H9 (cell line): ENCODE data around the gene PPARD. TPM values are rescaled to one million over a fixed set of nuclear protein-coding genes. Genes with fewer than 3 reads are reported as not detected.
"Not testable (repeated sequence)": the region's sequence is repeated elsewhere in the genome, so short reads cannot be mapped to it uniquely, and the experiment has no call there.

Source experiments
- DNase-seq: peaks from one replicate; pipeline ENCODE4 v3.0.0-alpha.2; 2017
- H2AFZ ChIP-seq: one replicate; pipeline ENCODE4 v1.6.1; 2013; ENCODE audit warnings: mild to moderate bottlenecking, low read length, control low read depth, moderate library complexity
- H2AK5ac ChIP-seq: 2 replicates; pipeline ENCODE4 v1.6.1; 2013; ENCODE audit warnings: low read length, control low read depth, mixed read lengths; ENCODE audit not compliant: insufficient read length
- H2BK120ac ChIP-seq: one replicate; pipeline ENCODE4 v1.6.1; 2013; ENCODE audit warnings: low read depth, mild to moderate bottlenecking, low read length, control low read depth, inconsistent platforms; ENCODE audit not compliant: poor library complexity, severe bottlenecking
- H2BK12ac ChIP-seq: 2 replicates; pipeline ENCODE4 v1.6.1; 2013; ENCODE audit warnings: low read length, control low read depth, mixed read lengths, low read depth; ENCODE audit not compliant: insufficient read length
- H2BK15ac ChIP-seq: 2 replicates; pipeline ENCODE4 v1.6.1; 2013; ENCODE audit warnings: low read depth, low read length, control low read depth
- H2BK20ac ChIP-seq: one replicate; pipeline ENCODE4 v1.6.1; 2013; ENCODE audit warnings: low read depth, mild to moderate bottlenecking, low read length, control low read depth, inconsistent platforms; ENCODE audit not compliant: poor library complexity, severe bottlenecking
- H2BK5ac ChIP-seq: 2 replicates; pipeline ENCODE4 v1.6.1; 2013; ENCODE audit warnings: low read length, control low read depth, mixed read lengths; ENCODE audit not compliant: insufficient read length
- H3K14ac ChIP-seq: 2 replicates; pipeline ENCODE4 v1.6.1; 2013; ENCODE audit warnings: low read length, control low read depth; ENCODE audit not compliant: insufficient read depth
- H3K18ac ChIP-seq: 2 replicates; pipeline ENCODE4 v1.6.1; 2013; ENCODE audit warnings: low read depth, mild to moderate bottlenecking, mixed read lengths, low read length, control low read depth; ENCODE audit not compliant: insufficient read length
- H3K23ac ChIP-seq: 2 replicates; pipeline ENCODE4 v1.6.1; 2013; ENCODE audit warnings: low read length, control low read depth, mixed read lengths, low read depth; ENCODE audit not compliant: insufficient read length
- H3K23me2 ChIP-seq: 2 replicates; pipeline ENCODE4 v1.6.1; 2013; ENCODE audit warnings: low read depth, mild to moderate bottlenecking, mixed read lengths, low read length, control low read depth; ENCODE audit not compliant: insufficient read length, poor library complexity, severe bottlenecking
- H3K27ac ChIP-seq: 2 replicates; pipeline ENCODE4 v1.5.1; 2013; ENCODE audit warnings: low read length, control low read depth, mixed read lengths, low read depth; ENCODE audit not compliant: insufficient read length
- H3K27me3 ChIP-seq: 2 replicates; pipeline ENCODE4 v1.6.1; 2013; ENCODE audit warnings: low read length, control low read depth, inconsistent platforms; ENCODE audit not compliant: insufficient read depth
- H3K4ac ChIP-seq: 2 replicates; pipeline ENCODE4 v1.6.1; 2013; ENCODE audit warnings: low read depth, mild to moderate bottlenecking, control low read depth, inconsistent platforms, low read length, moderate library complexity
- H3K4me1 ChIP-seq: 2 replicates; pipeline ENCODE4 v1.6.1; 2013; ENCODE audit warnings: low read length, control low read depth, inconsistent platforms; ENCODE audit not compliant: insufficient read depth
- H3K4me2 ChIP-seq: 2 replicates; pipeline ENCODE4 v1.6.1; 2013; ENCODE audit warnings: low read length, control low read depth, mixed read lengths; ENCODE audit not compliant: insufficient read length, insufficient read depth
- H3K56ac ChIP-seq: 2 replicates; pipeline ENCODE4 v1.6.1; 2013; ENCODE audit warnings: low read depth, mild to moderate bottlenecking, mixed read lengths, low read length, control low read depth; ENCODE audit not compliant: insufficient read length
- H3K79me1 ChIP-seq: 2 replicates; pipeline ENCODE4 v1.6.1; 2013; ENCODE audit warnings: low read depth, mild to moderate bottlenecking, moderate library complexity, low read length, control low read depth, inconsistent platforms; ENCODE audit not compliant: insufficient read depth, poor library complexity, severe bottlenecking
- H3K79me2 ChIP-seq: 2 replicates; pipeline ENCODE4 v1.6.1; 2013; ENCODE audit warnings: low read length, control low read depth, inconsistent platforms; ENCODE audit not compliant: insufficient read depth
- H3K9ac ChIP-seq: 2 replicates; pipeline ENCODE4 v1.6.1; 2013; ENCODE audit warnings: low read length, control low read depth, mixed read lengths; ENCODE audit not compliant: insufficient read length; ENCODE audit errors: extremely low read depth
- H3K9me3 ChIP-seq: one replicate; pipeline ENCODE4 v1.6.1; 2013; ENCODE audit warnings: low read depth, low read length, inconsistent platforms; ENCODE audit not compliant: control insufficient read depth
- H3T11ph ChIP-seq: one replicate; pipeline ENCODE4 v1.6.1; 2013; ENCODE audit warnings: mild to moderate bottlenecking, low read length, control low read depth, inconsistent platforms
- H4K20me1 ChIP-seq: one replicate; pipeline ENCODE4 v1.6.1; 2013; ENCODE audit not compliant: control insufficient read depth, insufficient read length, insufficient read depth
- H4K5ac ChIP-seq: 2 replicates; pipeline ENCODE4 v1.6.1; 2013; ENCODE audit warnings: low read depth, mild to moderate bottlenecking, mixed read lengths, low read length, control low read depth; ENCODE audit not compliant: insufficient read length
- H4K8ac ChIP-seq: replicated peaks from 2 replicates; pipeline ENCODE4 v1.6.1; 2013; ENCODE audit warnings: low read length, control low read depth, mixed read lengths, low read depth; ENCODE audit not compliant: insufficient read length
- H4K91ac ChIP-seq: 2 replicates; pipeline ENCODE4 v1.6.1; 2013; ENCODE audit warnings: low read depth, mild to moderate bottlenecking, moderate library complexity, mixed read lengths, low read length, control low read depth; ENCODE audit not compliant: insufficient read length
- H3K27ac Mint-ChIP-seq, 3 experiments: 2 replicates in 2 of 3; 3 replicates in 1 of 3; pipeline ENCODE4 v1.8.0; 2020 to 2021; ENCODE audit warnings: mixed read lengths in 3 of 3, mild to moderate bottlenecking in 1 of 3, moderate library complexity in 1 of 3
- H3K27me3 Mint-ChIP-seq: 2 replicates; pipeline ENCODE4 v1.8.0; 2021; ENCODE audit warnings: low read depth, mild to moderate bottlenecking, moderate library complexity, mixed read lengths
- H3K36me3 Mint-ChIP-seq, 3 experiments: 2 replicates in 2 of 3; 3 replicates in 1 of 3; pipeline ENCODE4 v1.8.0; 2020 to 2021; ENCODE audit warnings: low read depth in 3 of 3, mixed read lengths in 3 of 3; ENCODE audit not compliant: insufficient read depth in 1 of 3
- H3K4me1 Mint-ChIP-seq, 2 experiments: 2 replicates each; pipeline ENCODE4 v1.8.0; 2020; ENCODE audit warnings: mixed read lengths in 2 of 2
- H3K4me3 Mint-ChIP-seq, 2 experiments: 2 replicates in 1 of 2; 3 replicates in 1 of 2; pipeline ENCODE4 v1.8.0; 2020 to 2021; ENCODE audit warnings: mild to moderate bottlenecking in 2 of 2, mixed read lengths in 2 of 2, moderate library complexity in 1 of 2
- H3K9me3 Mint-ChIP-seq, 2 experiments: 2 replicates in 1 of 2; 3 replicates in 1 of 2; pipeline ENCODE4 v1.8.0; 2020; ENCODE audit warnings: mild to moderate bottlenecking in 2 of 2, mixed read lengths in 2 of 2, moderate library complexity in 1 of 2
- WGBS: extraction: QIAGEN DNeasy Blood & Tissue Kit; methylation state at CpG from one replicate; pipeline ENCODE4 v1.1.7; 2013; ENCODE audit warnings: missing lambda C conversion rate, low lambda C conversion rate, mixed read lengths; ENCODE audit not compliant: insufficient read length; ENCODE audit errors: extremely low coverage; 5-methylcytosine and 5-hydroxymethylcytosine counted together
- total RNA-seq: library from RNA; stranded (reverse); gene quantifications from 2 replicates; pipeline ENCODE4 v1.2.1, GENCODE V29; 2021
- TF ChIP-seq, protein P1 (sequence below): fragments of 200-600 bp; sonication (generic); conservative IDR thresholded peaks from 3 replicates; pipeline ENCODE4 v1.8.0; 2021; ENCODE audit warnings: antibody characterized with exemption, mild to moderate bottlenecking

The PPARD gene
- total RNA-seq, 1 experiment from 2014 or later: 11.7 TPM

GRCh38 chr6:35328108-35328723 lies 14.1 kb upstream of the PPARD start:
- no peaks in the 10 kb centered on the region for H3K4me1 ChIP-seq
- TF ChIP-seq, protein P1, sequence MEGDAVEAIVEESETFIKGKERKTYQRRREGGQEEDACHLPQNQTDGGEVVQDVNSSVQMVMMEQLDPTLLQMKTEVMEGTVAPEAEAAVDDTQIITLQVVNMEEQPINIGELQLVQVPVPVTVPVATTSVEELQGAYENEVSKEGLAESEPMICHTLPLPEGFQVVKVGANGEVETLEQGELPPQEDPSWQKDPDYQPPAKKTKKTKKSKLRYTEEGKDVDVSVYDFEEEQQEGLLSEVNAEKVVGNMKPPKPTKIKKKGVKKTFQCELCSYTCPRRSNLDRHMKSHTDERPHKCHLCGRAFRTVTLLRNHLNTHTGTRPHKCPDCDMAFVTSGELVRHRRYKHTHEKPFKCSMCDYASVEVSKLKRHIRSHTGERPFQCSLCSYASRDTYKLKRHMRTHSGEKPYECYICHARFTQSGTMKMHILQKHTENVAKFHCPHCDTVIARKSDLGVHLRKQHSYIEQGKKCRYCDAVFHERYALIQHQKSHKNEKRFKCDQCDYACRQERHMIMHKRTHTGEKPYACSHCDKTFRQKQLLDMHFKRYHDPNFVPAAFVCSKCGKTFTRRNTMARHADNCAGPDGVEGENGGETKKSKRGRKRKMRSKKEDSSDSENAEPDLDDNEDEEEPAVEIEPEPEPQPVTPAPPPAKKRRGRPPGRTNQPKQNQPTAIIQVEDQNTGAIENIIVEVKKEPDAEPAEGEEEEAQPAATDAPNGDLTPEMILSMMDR: no peak
- H3K79me2 ChIP-seq: no peaks in the 10 kb centered on the region
- no peak overlapping the region for H2AFZ ChIP-seq
- DNase-seq: peak; percentile 27
- no peak overlapping the region for H3K9ac ChIP-seq
- no peak overlapping the region for H3K18ac ChIP-seq
- no peak overlapping the region for H4K8ac ChIP-seq
- no peaks in the 10 kb centered on the region for H3K79me1 ChIP-seq
- no peaks in the 10 kb centered on the region for H3K23me2 ChIP-seq
- H4K5ac ChIP-seq: no peak overlapping the region
- Mint-ChIP-seq H3K36me3 (peaks cover 0 to 3% (median 3%) of the 10 kb centered on the region in 3 experiments; a peak in 4 of 7 replicates), H3K4me1 (peaks cover 6% of the 10 kb centered on the region in 2 experiments), H3K27ac (no peak overlapping the region), H3K9me3 (peaks cover 5 to 10% of the 10 kb centered on the region in 2 experiments), H3K27me3 (peaks cover 10% of the 10 kb centered on the region), H3K4me3 (no peak overlapping the region)
- no peak overlapping the region for H2AK5ac ChIP-seq
- H4K91ac ChIP-seq: no peak overlapping the region
- H3K56ac ChIP-seq: no peak overlapping the region
- no peak overlapping the region for H3K27ac ChIP-seq
- H4K20me1 ChIP-seq: no peaks in the 10 kb centered on the region
- H2BK15ac ChIP-seq: no peak overlapping the region
- H2BK20ac ChIP-seq: no peak overlapping the region
- H3K9me3 ChIP-seq: no peaks in the 10 kb centered on the region
- H3T11ph ChIP-seq: no peak overlapping the region
- H3K27me3 ChIP-seq: no peaks in the 10 kb centered on the region
- WGBS: no CpG with 5 or more reads among the region's 1 CpG
- no peak overlapping the region for H3K4ac ChIP-seq
- no peak overlapping the region for H2BK5ac ChIP-seq
- H2BK12ac ChIP-seq: no peak overlapping the region
- no peak overlapping the region for H3K14ac ChIP-seq
- H3K23ac ChIP-seq: no peak overlapping the region
- no peak overlapping the region for H3K4me2 ChIP-seq
- H2BK120ac ChIP-seq: no peak overlapping the region

DNA sequence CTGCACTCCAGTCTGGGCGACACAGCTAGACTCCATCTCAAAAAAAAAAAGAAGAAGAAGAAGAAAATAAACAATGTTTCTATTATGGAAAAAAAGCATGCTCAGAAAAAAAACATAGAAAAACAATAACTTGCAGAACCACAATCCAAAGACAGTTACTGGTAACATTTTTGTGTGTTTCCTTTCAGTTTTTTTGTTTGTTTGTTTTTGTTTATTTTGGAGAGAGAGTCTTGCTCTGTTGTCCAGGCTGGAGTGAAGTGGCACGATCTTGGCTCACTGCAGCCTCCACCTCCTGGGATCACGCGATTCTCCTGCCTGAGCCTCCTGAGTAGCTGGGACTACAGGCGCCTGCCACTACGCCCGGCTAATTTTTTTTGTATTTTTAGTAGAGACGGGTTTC lies 13.4 kb upstream of the PPARD start:
- not testable (repeated sequence) for H3K4ac ChIP-seq, H3K79me2 ChIP-seq, H3K14ac ChIP-seq, H2AFZ ChIP-seq, H2BK12ac ChIP-seq, H3K56ac ChIP-seq, H3K27ac Mint-ChIP-seq, H3K9me3 Mint-ChIP-seq, DNase-seq, H4K91ac ChIP-seq, H3K79me1 ChIP-seq, H3K4me1 ChIP-seq, H3K23ac ChIP-seq, H3T11ph ChIP-seq, H3K27ac ChIP-seq, H3K23me2 ChIP-seq, H3K18ac ChIP-seq, H2BK20ac ChIP-seq, H3K4me3 Mint-ChIP-seq, H2BK15ac ChIP-seq, H2BK120ac ChIP-seq, H3K9me3 ChIP-seq, H3K27me3 ChIP-seq, H3K36me3 Mint-ChIP-seq, H2BK5ac ChIP-seq, H4K20me1 ChIP-seq, H3K4me2 ChIP-seq, H2AK5ac ChIP-seq, H4K8ac ChIP-seq, H3K4me1 Mint-ChIP-seq, H3K9ac ChIP-seq, H4K5ac ChIP-seq
- peaks cover 18% of the 10 kb centered on the region for H3K27me3 Mint-ChIP-seq
- no CpG with 5 or more reads among the region's 8 CpGs for WGBS
